ENCODE results near the gene THSD4.

DNA sequence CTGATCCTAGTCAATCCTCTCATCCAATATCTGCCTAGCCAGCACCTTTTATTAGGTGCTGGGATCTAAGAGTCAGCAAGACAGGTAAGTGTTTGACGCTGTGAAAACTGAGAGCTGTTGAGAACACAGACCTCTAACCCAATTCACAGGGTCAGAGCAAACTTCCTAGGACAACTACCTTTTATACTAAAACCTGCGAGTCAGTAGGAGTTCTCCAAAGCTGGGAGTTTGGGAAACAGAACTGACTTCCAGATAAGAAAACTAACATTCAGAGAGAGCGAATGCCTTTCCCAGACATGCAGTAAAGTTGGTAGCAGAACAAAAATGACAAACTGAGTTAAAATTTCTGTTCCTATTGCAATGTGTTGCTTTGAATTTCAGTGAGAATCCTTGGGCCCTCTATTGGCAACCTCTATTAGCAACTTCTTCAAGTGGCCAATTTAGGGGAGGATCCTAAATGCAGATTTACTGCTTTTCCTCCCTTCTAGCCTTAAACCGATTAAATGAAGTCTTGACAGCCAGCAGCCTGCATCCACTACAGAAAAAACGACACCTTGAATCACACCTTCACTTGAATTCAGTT lies 706.4 kb downstream of the THSD4 start:
- TF ChIP-seq, protein P1, sequence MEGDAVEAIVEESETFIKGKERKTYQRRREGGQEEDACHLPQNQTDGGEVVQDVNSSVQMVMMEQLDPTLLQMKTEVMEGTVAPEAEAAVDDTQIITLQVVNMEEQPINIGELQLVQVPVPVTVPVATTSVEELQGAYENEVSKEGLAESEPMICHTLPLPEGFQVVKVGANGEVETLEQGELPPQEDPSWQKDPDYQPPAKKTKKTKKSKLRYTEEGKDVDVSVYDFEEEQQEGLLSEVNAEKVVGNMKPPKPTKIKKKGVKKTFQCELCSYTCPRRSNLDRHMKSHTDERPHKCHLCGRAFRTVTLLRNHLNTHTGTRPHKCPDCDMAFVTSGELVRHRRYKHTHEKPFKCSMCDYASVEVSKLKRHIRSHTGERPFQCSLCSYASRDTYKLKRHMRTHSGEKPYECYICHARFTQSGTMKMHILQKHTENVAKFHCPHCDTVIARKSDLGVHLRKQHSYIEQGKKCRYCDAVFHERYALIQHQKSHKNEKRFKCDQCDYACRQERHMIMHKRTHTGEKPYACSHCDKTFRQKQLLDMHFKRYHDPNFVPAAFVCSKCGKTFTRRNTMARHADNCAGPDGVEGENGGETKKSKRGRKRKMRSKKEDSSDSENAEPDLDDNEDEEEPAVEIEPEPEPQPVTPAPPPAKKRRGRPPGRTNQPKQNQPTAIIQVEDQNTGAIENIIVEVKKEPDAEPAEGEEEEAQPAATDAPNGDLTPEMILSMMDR (IDR thresholded peaks at IDR 0.05) = no peak
- no peak for TF ChIP-seq POLR2A (IDR thresholded peaks at IDR 0.05)
